HK-2 (cell line): ENCODE data around the gene GJB2.
A peak's percentile ranks its signal among the peaks of the same experiment; 100 is the strongest.
"Not testable (repeated sequence)": the region's sequence is repeated elsewhere in the genome, so short reads cannot be mapped to it uniquely, and the experiment has no call there.

Experiments used
- DNase-seq: peaks from one replicate; pipeline ENCODE4 v3.0.0-alpha.2; 2018; ENCODE audit not compliant: unreplicated experiment

The GJB2 gene

DNA sequence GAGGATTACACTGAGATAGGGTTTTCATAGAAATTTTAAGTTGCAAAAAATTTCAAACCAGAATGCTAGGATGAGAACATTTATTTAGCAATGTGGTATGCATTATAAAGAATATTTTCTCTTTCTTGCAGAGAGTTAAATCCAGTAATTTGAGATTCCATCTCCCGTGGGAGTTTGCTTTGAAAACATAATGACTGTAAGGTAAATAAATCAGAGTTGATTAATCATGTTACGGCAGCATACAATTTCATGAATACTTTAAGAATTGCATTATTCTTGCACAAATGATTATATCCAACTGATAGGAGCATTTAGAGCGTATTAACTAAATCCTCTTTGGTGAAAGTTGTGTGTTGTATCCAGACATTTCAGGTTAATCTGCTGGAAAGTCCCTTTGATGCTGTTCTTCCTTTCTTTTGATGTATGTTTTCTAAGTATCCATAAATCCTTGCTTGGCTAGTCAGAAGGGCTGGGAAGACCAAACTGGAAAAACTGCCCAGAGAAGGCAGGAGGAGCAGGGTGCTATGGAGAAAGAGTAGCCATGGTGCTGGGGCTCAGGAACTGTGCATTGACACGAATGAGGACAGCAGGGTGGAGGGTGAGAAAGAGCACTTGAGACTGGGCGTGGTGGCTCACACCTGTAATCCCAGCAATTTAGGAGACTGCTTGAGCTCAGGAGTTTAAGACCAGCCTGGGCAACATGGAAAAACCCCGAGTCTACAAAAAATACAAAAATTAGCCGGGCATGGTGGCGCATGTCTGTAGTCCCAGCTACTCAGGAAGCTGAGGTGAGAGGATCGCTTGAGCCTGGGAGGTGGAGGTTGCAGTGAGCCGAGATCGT, 27.1 kb downstream of the GJB2 start:
- no peak for DNase-seq

GRCh38 chr13:20161951-20162300, 30.8 kb downstream of the GJB2 start:
- no peak for DNase-seq

GRCh38 chr13:20161275-20161950, 31.3 kb downstream of the GJB2 start:
- peak; percentile 7 for DNase-seq

DNA sequence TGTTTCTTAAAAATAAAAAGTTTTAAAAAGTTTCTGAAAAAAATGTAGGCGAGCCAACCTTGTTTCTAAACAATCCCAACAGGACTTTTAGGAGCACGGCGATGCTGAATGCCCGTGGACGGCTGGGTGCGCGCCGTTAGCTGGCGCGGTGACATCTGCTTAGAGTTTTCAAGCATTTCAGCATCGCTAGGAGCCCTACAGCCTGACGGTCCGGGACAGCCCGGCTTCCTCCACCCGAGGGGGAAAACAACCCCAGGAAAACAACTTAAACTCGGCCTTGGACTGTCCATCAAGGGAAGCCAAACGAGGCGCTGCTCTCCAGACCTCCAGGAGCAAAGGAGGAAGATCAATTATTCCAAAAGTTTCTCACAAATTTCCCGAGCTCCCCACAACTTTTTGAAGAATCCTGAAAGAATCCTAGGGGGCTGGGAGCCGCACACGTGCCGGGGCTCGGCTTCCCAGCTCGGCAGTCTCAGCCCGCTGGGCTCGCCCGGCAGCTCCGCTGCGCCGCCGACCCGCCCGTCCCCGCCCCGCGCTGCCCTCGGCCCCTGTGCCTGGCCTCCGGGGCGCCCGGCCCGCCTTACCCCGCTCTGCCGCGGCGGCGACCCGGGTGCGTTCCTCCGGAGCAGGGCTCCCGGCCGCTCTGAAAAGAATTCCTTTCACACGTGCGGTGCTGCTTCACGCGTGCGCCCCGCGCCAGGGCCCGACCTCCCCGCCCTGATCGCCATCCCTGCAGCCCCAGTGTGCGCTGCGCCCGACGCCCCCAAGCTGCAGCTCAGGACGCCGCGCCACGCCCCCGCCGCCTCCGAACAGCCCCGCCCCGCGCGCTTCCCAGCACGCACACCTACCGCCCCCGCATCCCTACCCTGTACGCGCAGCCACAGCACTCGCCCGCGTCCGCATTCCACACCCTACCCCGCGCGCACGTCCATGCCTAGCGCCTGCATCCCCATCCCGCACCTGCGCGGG, 32.1 kb downstream of the GJB2 start, which contains the start of gene GJA3:
Gene GJA3, minus strand, starts transcription at position 747 of the 969 bp plus-strand sequence. CDS start 17,764 bp downstream, outside the sequence.
- DNase-seq, result peak; percentile 42

GRCh38 chr13:20159646-20160305, 33.0 kb downstream of the GJB2 start:
- no peak for DNase-seq

- no peak for DNase-seq
Observed at GRCh38 chr13:20157151-20157796, 35.5 kb downstream of the GJB2 start.

- DNase-seq, result no peak
Observed at GRCh38 chr13:20156702-20157101, 36.0 kb downstream of the GJB2 start.

DNA sequence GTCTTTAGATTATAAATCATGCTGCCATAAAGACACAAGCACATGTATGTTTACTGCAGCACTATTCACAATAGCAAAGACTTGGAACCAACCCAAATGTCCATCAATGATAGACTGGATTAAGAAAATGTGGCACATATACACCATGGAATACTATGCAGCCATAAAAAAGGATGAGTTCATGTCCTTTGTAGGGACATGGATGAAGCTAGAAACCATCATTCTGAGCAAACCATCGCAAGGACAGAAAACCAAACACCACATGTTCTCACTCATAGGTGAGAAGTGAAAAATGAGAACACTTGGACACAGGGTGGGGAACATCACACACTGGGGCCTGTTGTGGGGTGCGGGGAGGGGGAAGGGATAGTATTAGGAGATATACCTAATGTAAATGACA, 39.4 kb downstream of the GJB2 start:
- DNase-seq, result not testable (repeated sequence)

DNA sequence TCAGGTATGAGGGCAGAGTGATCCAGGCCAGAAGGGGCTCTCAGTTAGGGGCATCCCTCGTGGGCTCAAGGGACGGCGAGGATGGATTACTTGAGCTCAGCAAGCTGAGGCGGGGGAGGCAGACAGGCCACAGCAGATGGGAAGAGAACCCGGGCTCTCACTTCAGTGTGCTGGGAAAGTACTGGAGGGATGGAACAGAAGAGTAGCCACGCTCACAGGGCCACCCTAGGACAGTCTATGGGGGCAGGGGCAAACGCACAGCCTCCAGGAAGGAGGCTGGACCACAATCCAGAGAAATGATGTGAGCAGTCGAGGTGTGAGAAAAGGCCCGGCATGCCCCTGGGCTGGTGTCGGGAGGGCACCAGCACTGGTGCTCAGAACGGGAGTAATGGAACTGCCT, 41.1 kb downstream of the GJB2 start:
- DNase-seq, result no peak

GRCh38 chr13:20151016-20151415, 41.7 kb downstream of the GJB2 start:
- no peak for DNase-seq

DNA sequence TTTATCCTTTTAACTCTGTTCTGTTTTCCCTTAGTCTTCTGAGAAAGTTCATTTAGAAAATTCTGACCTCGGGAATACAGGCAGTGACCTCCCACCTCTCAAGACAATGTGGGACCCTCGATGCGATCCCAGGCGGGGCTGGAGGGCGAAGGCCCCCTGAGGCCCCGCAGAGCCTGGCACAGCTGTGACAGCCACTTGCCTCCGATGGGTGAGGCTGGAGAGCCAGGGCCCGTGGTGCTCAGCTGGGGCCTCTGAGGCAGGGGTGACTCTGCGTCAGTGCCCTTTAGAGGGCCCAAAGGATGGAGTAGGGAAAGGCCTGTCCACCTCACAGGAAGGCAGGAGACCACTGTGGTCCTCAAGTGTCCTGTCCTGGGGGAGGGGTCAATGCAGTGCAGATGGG, 42.2 kb downstream of the GJB2 start:
- no peak for DNase-seq

DNA sequence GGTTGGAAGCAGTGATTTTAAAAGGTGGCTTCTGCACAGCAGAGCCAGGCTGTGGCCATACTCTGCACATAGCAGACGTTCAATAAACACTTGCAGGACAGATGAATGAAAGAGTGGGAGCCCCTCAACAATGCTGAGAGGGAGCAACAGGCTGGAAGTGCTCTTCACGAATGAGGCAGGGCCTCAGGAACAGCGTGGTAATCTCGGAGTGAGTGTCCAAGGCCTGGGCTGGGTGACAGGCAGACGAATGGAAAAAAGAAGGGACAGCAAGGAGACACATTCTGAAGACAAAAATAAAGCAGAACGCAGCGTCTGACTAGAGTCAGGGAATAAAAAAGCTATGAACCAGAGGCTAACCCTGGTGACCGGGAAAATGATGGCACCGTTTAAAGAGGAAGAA, 43.0 kb downstream of the GJB2 start:
- DNase-seq, result no peak

- no peak for DNase-seq
Observed at GRCh38 chr13:20148501-20149183, 44.1 kb downstream of the GJB2 start.

DNA sequence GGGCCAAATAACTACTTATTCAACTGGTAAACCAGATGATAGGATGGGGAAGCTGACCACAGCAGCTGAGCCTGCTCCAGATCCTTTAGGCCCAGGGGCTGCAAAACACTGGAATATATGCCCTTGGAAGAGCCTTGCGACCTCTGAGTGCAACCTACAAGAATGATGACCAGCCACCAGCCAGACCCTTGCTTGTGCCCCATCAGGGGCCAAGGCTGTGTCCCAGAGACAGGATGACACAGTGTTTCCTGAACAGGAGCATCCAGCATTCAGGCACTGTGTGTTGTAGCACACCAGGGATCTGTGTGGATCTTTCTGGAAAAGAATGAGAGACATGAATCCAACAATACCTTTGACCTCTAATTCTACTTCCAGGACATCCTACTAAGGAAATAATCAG, 46.4 kb downstream of the GJB2 start:
- no peak for DNase-seq

DNA sequence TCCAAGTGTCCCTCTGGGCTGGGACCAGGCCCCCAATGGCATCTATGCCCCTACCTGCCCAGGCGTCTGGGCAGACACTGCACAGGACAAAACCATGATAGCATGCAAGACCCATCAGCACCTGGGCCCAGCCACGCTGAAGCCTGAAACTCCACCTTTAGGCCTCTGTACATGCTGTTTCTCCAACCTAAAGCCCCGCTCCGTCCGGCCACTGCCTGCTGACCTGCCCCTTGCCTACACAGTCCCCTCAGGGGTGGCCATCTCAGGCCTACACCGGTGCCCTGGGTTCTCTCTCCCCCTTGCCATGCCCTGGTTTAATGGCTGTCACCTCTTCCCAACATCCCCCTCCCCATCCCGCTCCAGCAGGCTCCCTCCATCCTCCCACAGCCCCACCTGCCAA, 47.2 kb downstream of the GJB2 start:
- DNase-seq, result no peak

- no peak for DNase-seq
Observed at GRCh38 chr13:20144141-20144850, 48.4 kb downstream of the GJB2 start.

DNA sequence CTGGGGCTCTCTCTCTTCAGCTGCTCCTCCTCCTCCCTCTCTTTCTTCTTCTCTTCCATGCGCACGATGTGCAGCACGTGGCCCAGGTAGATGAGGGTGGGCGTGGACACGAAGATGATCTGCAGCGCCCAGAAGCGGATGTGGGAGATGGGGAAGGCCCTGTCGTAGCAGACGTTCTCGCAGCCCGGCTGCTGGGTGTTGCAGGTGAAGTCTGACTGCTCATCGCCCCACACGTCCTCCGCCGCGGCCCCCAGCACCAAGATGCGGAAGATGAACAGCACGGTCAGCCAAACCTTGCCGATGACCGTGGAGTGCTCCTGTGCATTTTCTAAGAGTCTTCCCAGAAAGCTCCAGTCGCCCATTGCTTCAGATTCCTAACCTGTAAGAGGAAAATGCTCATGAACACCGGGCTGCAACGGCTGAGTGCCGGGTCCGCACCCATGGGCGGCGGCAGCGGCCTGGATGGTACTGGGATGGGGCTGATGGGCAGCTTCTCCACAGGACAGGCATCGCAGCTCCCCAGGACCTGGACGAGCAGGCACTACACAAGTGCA, 49.7 kb downstream of the GJB2 start:
- no peak for DNase-seq

- no peak for DNase-seq
Observed at GRCh38 chr13:20142023-20142926, 50.5 kb downstream of the GJB2 start.
